MG63 (cell line): ENCODE results near the gene GNB1. TPM values are rescaled to one million over a fixed set of nuclear protein-coding genes. Genes with fewer than 3 reads are reported as not detected.

Experiments
- DNase-seq: peaks from one replicate; pipeline ENCODE4 v3.0.0-alpha.2; 2020
- H3K27me3 ChIP-seq: fragments of 250-450 bp; sonication (Bioruptor Pico); 2 replicates; pipeline ENCODE4 v1.5.1; 2020; ENCODE audit warnings: mild to moderate bottlenecking, moderate library complexity
- H3K36me3 ChIP-seq: fragments of 250-450 bp; sonication (Bioruptor Pico); 2 replicates; pipeline ENCODE4 v1.5.1; 2020; ENCODE audit warnings: mild to moderate bottlenecking, moderate library complexity
- H3K4me3 ChIP-seq: fragments of 250-450 bp; sonication (Bioruptor Pico); 2 replicates; pipeline ENCODE4 v1.5.1; 2020; ENCODE audit warnings: mild to moderate bottlenecking, moderate library complexity
- H3K9me3 ChIP-seq: fragments of 250-450 bp; sonication (Bioruptor Pico); 2 replicates; pipeline ENCODE4 v1.5.1; 2020; ENCODE audit warnings: mild to moderate bottlenecking, moderate library complexity
- total RNA-seq: library from RNA; depleted of rRNA; stranded (reverse); fragments of >200 nt; shearing (Covaris generic); gene quantifications from 2 replicates; pipeline ENCODE4 v1.2.3, GENCODE V29; 2014; ENCODE audit warnings: low replicate concordance

GNB1 gene
- total RNA-seq, 1 experiment from 2014 or later: 327 TPM

- Histone ChIP-seq H3K27me3 (no peaks in the 10 kb centered on the region), H3K36me3 (no peaks in the 10 kb centered on the region), H3K4me3 (no peak overlapping the region), H3K9me3 (no peaks in the 10 kb centered on the region)
- DNase-seq: no peak
Observed at GRCh38 chr1:1925437-1926345, 34.8 kb upstream of the GNB1 start.

- no peaks in the 10 kb centered on the region for H3K9me3 ChIP-seq
Observed at GRCh38 chr1:1924849-1925248, 34.0 kb upstream of the GNB1 start.

DNA sequence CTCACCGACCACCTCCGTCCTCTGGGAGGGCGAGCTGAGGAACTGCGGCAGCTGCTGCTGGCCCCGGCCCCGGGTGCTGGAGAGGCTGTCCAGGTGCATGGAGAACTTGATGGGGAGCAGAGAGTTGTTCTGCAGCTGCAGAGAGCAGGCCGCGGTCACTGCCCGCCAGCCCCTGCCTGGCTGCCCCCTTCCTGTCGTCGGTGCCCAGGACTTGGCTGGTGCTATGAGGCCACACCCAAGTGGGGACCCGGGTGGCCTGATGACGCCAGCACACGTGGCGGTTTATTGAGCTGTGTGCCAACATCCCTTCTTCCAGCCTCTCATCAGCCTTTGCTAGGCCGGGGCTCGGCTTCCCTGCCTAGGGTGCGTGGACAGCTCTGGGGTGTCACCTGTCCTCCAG, 33.5 kb upstream of the GNB1 start:
- Histone ChIP-seq H3K36me3 (no peaks in the 10 kb centered on the region), H3K27me3 (no peaks in the 10 kb centered on the region), H3K9me3 (no peaks in the 10 kb centered on the region), H3K4me3 (no peak overlapping the region)
- no peak for DNase-seq

More at GRCh38 chr1:1924849-1925248, 34.0 kb upstream of the GNB1 start:
- H3K4me3 ChIP-seq: no peak overlapping the region
- no peaks in the 10 kb centered on the region for H3K27me3 ChIP-seq
- no peak for DNase-seq
- no peaks in the 10 kb centered on the region for H3K36me3 ChIP-seq

DNA sequence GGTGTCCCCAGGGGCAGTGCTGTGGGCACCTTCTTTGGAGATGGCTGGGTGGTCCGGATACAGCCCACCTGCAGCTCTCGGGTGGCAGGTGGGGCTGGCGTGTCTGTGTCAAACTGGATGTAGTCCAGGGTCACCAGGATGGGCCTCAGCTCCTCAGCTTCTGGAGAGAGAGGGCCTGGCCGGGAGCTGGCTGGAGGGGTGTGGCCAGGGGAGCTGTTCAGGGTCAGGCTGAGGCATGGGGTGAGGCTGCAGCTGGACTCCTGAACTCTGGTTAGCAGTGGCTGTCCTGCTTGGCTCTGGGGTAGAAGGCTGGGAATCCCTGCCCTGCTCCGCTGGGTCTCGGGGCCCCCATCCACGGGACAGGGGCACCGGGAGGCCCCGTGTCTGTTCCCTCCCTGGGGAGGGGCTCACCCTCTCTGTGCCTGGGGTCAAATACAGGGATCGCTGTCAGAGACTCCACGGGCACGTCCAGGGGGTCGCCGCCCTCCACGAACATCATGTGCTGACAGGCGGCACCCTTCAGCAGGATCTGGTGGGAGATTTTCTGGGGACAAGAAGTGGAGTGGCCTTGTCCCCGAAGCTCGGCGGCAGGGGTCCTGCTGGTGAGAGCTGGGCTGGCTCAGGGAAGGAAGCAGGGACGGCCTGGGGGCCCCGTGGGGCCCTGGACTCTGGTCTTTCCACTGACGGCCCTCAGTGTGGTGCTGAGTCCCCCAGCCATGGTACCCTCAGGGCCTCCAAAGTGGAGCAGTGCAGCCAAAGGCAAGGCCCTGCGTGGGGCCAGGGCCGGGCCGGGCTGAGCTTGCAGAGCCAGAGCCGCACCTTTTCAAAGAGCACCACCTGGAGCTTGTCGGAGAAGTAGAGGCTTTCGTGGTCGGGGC, 32.3 kb upstream of the GNB1 start:
- H3K4me3 ChIP-seq: no peak overlapping the region
- H3K36me3 ChIP-seq: no peaks in the 10 kb centered on the region
- H3K9me3 ChIP-seq: no peaks in the 10 kb centered on the region
- H3K27me3 ChIP-seq: no peaks in the 10 kb centered on the region
- no peak for DNase-seq

DNA sequence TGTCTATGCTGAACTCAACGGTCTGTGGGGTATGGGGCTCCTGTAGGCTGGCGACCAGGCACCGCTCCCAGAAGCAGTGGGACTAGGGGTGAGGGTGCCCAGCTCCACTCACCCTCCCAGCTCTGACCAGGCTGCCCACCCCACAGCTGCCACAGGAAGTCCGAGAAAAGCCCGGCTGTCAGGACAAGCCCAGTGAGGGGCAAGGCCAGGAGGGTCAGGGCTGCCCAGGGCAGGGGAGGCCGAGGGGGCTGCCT, 31.7 kb upstream of the GNB1 start:
- no peaks in the 10 kb centered on the region for H3K9me3 ChIP-seq
- H3K4me3 ChIP-seq: no peak overlapping the region
- H3K27me3 ChIP-seq: no peaks in the 10 kb centered on the region
- no peak for DNase-seq
- no peaks in the 10 kb centered on the region for H3K36me3 ChIP-seq

DNA sequence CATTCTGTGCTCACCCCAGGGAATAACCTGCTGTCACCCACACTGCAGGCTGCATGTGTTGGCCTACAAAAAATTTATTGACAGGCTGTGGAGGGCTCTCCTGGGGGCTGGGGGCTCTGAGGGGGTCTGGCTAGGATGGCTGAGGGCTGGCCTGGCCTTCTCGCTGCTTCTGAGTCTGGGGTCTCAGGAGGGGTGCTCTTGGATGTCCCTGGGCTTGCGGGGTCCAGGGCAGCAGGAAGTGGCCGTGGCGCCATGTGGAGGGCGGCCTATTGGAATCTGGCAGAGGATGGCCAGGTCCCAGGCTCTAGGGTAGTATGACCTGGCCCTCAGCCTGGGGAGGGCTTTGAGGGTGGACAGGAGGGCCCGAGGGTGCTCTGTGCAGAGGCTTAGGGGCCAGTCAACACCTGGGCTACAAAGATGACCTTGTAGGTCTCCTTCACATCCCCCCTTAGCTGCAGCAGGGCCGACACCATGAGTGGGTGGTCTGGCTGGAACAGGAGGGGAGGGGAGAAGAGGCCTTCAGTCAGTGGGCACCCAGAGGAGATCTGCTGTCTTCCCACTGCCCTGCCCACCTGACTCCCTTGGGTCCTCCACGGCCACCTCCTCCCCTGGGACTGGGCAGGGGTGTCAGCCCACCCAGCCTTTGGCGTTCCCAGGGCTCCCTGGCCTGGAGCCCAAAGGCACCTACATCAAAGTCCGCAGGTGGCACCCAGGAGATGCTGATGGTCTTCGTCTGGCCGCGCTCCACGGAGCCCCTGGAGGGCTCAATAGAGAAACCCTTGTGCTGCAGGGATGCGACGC, 31.2 kb upstream of the GNB1 start:
- H3K36me3 ChIP-seq: no peaks in the 10 kb centered on the region
- H3K4me3 ChIP-seq: no peak overlapping the region
- no peaks in the 10 kb centered on the region for H3K9me3 ChIP-seq
- no peak for DNase-seq
- no peaks in the 10 kb centered on the region for H3K27me3 ChIP-seq

GRCh38 chr1:1921459-1921862, 30.6 kb upstream of the GNB1 start:
- H3K4me3 ChIP-seq: no peak overlapping the region
- no peaks in the 10 kb centered on the region for H3K27me3 ChIP-seq
- H3K9me3 ChIP-seq: no peaks in the 10 kb centered on the region
- no peaks in the 10 kb centered on the region for H3K36me3 ChIP-seq
- DNase-seq: no peak

DNA sequence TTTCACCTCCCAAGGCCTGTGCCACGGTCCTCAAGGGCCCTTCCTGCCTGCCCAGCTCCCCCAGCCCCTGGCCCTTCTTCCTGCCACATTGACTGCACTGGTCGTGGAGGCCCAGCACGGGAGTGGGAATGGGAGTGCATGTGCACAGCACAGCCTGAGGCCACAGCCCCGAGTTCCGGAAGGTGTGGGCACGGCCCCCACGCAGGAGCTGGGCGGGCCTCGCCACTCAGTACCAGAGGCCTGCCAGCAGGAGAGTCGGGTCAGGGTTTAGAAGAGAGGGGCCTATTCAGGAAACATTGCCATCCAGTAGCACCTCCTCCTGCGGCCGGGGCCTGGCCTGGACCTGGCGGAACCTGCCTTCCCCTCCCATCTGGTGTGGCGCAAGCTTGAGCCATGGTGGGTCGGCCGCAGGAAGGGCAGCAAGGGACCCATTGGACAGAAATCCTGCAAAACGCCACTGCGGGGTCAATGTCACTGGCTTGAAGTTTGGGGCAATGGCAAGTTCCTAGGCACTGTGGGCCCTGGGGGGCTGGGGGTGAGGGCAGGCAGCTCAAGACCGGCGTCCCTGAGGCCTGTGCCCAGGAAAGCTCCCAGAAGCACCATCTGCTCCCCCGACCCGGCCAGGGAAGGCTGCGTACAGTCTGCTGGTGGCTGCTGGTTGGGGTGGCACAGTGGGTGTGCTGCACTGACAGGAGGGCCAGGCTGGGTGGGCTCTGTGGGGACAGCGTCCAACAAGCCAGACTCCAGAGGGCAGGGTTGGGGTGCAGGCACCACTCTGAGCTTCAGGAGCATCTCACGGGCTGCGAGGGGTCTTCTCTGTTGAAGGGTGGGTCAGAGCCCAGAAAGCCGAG, 29.9 kb upstream of the GNB1 start:
- no peaks in the 10 kb centered on the region for H3K9me3 ChIP-seq
- no peak overlapping the region for H3K4me3 ChIP-seq
- H3K36me3 ChIP-seq: no peaks in the 10 kb centered on the region
- DNase-seq: no peak
- H3K27me3 ChIP-seq: no peaks in the 10 kb centered on the region

DNA sequence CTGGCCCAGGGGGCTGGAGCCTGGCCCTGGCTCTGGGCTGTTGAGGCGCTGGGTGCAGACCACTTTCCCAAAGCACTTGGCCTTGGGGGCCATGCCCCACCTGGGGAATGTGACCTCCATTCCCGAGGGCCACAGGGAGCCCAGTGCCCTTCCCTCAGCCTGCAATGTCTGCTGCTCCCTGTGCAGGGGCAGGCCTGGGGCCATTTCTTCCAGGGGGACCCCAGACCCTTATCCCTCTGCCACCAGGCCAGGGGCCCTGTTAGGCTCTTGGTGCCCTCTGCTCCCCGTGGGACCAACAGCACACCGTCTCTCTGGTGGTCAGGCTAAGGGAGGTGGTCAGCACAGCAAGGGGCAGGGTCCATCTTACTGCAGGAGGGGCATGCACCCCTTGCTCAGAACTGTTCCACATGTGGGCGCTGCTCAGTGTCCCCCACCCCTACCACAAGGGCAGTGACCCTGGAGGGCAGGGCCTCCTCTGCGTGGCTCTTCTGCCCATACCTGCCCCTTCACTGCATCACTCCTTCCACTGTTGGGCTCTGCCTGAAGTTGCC, 29.2 kb upstream of the GNB1 start:
- Histone ChIP-seq H3K36me3 (no peaks in the 10 kb centered on the region), H3K4me3 (no peak overlapping the region), H3K27me3 (no peaks in the 10 kb centered on the region), H3K9me3 (no peaks in the 10 kb centered on the region)
- DNase-seq: no peak

GRCh38 chr1:1919304-1920056, 28.6 kb upstream of the GNB1 start:
- no peaks in the 10 kb centered on the region for H3K36me3 ChIP-seq
- H3K9me3 ChIP-seq: no peaks in the 10 kb centered on the region
- peak; percentile 93 for DNase-seq
- H3K4me3 ChIP-seq: peak overlapping the region; percentile 38
- H3K27me3 ChIP-seq: no peaks in the 10 kb centered on the region

GRCh38 chr1:1918901-1919303, 28.0 kb upstream of the GNB1 start, which contains the start of gene TMEM52:
TMEM52 (minus strand) TSS chr1:1919279; CDS start chr1:1919265, 14 bp downstream.
- no peaks in the 10 kb centered on the region for H3K27me3 ChIP-seq
- H3K4me3 ChIP-seq: peak within 1 kb of the TSS; percentile 38
- H3K9me3 ChIP-seq: no peaks in the 10 kb centered on the region
- no peak for DNase-seq
- no peaks in the 10 kb centered on the region for H3K36me3 ChIP-seq

- DNase-seq: no peak
- peak overlapping the region; percentile 38 for H3K4me3 ChIP-seq
- no peaks in the 10 kb centered on the region for H3K9me3 ChIP-seq
- H3K36me3 ChIP-seq: no peaks in the 10 kb centered on the region
- no peaks in the 10 kb centered on the region for H3K27me3 ChIP-seq
Observed at GRCh38 chr1:1917995-1918900, 27.4 kb upstream of the GNB1 start.

DNA sequence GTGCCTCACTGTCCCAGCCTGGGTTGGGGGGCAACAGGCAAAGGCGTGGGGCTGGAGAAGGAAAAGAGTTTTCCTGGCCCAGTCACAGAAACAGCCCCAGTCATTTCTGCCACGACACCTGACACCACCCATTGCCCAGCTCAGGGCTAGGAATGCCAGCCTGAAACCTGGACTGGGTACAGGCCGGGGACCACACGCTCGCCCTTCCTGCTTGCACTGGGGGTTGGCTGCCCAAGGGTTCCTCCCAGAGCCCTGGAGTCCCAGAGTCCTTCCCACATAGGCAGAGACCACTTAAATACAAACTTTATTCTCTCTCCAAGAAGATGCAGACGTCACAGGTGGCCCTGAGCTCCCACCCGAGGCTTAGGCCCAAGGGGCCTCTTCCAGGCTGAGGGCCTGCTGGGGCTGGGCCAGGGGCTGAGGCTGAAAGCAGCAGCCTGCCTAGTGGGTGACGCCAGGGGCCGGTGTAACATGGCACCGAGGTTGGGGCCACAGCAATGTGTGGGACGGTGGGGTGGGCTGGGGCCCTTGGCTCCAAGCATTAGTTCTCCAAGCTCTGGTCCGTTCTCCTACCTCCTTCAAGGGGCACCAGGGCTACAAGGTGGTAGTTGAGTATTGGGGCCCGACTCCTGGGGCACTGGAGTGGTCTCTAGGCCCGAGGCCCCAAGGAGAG, 26.6 kb upstream of the GNB1 start:
- Histone ChIP-seq H3K36me3 (no peaks in the 10 kb centered on the region), H3K27me3 (no peaks in the 10 kb centered on the region), H3K4me3 (no peak overlapping the region), H3K9me3 (no peaks in the 10 kb centered on the region)
- no peak for DNase-seq

GRCh38 chr1:1916851-1917251, 26.0 kb upstream of the GNB1 start:
- Histone ChIP-seq H3K27me3 (no peaks in the 10 kb centered on the region), H3K36me3 (no peaks in the 10 kb centered on the region), H3K9me3 (no peaks in the 10 kb centered on the region), H3K4me3 (no peak overlapping the region)
- DNase-seq: no peak
